Measurements from ENCODE around the gene OTP. TPM values are rescaled to one million over a fixed set of nuclear protein-coding genes. Genes with fewer than 3 reads are reported as not detected.

Gene OTP
- total RNA-seq, 1 donor from 2014 or later = 0.16 TPM

GRCh38 chr5:77606279-77606678 lies 32.2 kb downstream of the OTP start:
- Histone ChIP-seq H3K4me2 (ENCODE audit: low read length) (no peak overlapping the region), H3K4me3 (ENCODE audit: insufficient read depth, low read depth, low read length) (no peak overlapping the region), H3K79me2 (ENCODE audit: insufficient read depth, low read length) (no peaks in the 10 kb centered on the region), H3K27me3 (ENCODE audit: insufficient read depth, low read length) (peaks cover 3% of the 10 kb centered on the region), H3K9ac (ENCODE audit: low read length) (no peak overlapping the region), H3K4me1 (ENCODE audit: insufficient read depth, low read length) (no peaks in the 10 kb centered on the region), H3K9me3 (ENCODE audit: insufficient read depth, low read depth, low read length) (no peaks in the 10 kb centered on the region), H2AFZ (ENCODE audit: low read depth, low read length) (no peak overlapping the region), H4K20me1 (ENCODE audit: insufficient read depth, low read length) (no peaks in the 10 kb centered on the region), H3K36me3 (ENCODE audit: insufficient read depth, low read length) (no peaks in the 10 kb centered on the region), H3K27ac (ENCODE audit: low read depth, low read length) (no peak overlapping the region)
- Mint-ChIP-seq H3K27ac (ENCODE audit: unreplicated experiment) (no peak overlapping the region), H3K4me1 (ENCODE audit: low read depth, unreplicated experiment) (no peaks in the 10 kb centered on the region), H3K27me3 (ENCODE audit: low read depth, unreplicated experiment) (peaks cover 5% of the 10 kb centered on the region), H3K36me3 (ENCODE audit: low read depth, unreplicated experiment) (no peaks in the 10 kb centered on the region), H3K4me3 (ENCODE audit: unreplicated experiment) (no peak overlapping the region), H3K9me3 (ENCODE audit: unreplicated experiment) (peaks cover 9% of the 10 kb centered on the region)
- TF ChIP-seq EZH2 (IDR thresholded peaks at IDR 0.05; ENCODE audit: insufficient read depth, low read length) = no peak
- TF ChIP-seq CTCF (IDR thresholded peaks at IDR 0.05; ENCODE audit: insufficient read depth, low read depth, low read length) = no peak
- DNase-seq (ENCODE audit: low read depth) (no peak), FAIRE-seq (no peak)

GRCh38 chr5:77599679-77600078 lies 38.8 kb downstream of the OTP start:
- Histone ChIP-seq H3K9me3 (ENCODE audit: insufficient read depth, low read depth, low read length) (no peaks in the 10 kb centered on the region), H4K20me1 (ENCODE audit: insufficient read depth, low read length) (no peaks in the 10 kb centered on the region), H3K27me3 (ENCODE audit: insufficient read depth, low read length) (no peaks in the 10 kb centered on the region), H3K27ac (ENCODE audit: low read depth, low read length) (no peak overlapping the region), H3K9ac (ENCODE audit: low read length) (no peak overlapping the region), H3K4me3 (ENCODE audit: insufficient read depth, low read depth, low read length) (no peak overlapping the region), H3K36me3 (ENCODE audit: insufficient read depth, low read length) (no peaks in the 10 kb centered on the region), H3K4me1 (ENCODE audit: insufficient read depth, low read length) (no peaks in the 10 kb centered on the region), H3K4me2 (ENCODE audit: low read length) (no peak overlapping the region), H3K79me2 (ENCODE audit: insufficient read depth, low read length) (no peaks in the 10 kb centered on the region), H2AFZ (ENCODE audit: low read depth, low read length) (no peak overlapping the region)
- Mint-ChIP-seq H3K9me3 (ENCODE audit: unreplicated experiment) (peaks cover 9% of the 10 kb centered on the region), H3K4me3 (ENCODE audit: unreplicated experiment) (no peak overlapping the region), H3K27ac (ENCODE audit: unreplicated experiment) (no peak overlapping the region), H3K36me3 (ENCODE audit: low read depth, unreplicated experiment) (no peaks in the 10 kb centered on the region), H3K27me3 (ENCODE audit: low read depth, unreplicated experiment) (peaks cover 2% of the 10 kb centered on the region), H3K4me1 (ENCODE audit: low read depth, unreplicated experiment) (no peaks in the 10 kb centered on the region)
- DNase-seq (ENCODE audit: low read depth) (no peak), FAIRE-seq (no peak)
- no peak for TF ChIP-seq EZH2 (IDR thresholded peaks at IDR 0.05; ENCODE audit: insufficient read depth, low read length)
- TF ChIP-seq CTCF (IDR thresholded peaks at IDR 0.05; ENCODE audit: insufficient read depth, low read depth, low read length) = no peak

- no peak overlapping the region for H3K4me3 Mint-ChIP-seq (ENCODE audit: unreplicated experiment)
- no peaks in the 10 kb centered on the region for H3K36me3 ChIP-seq (ENCODE audit: insufficient read depth, low read length)
- H3K36me3 Mint-ChIP-seq (ENCODE audit: low read depth, unreplicated experiment) = no peaks in the 10 kb centered on the region
- FAIRE-seq (no peak), DNase-seq (ENCODE audit: low read depth) (no peak)
- H3K27me3 ChIP-seq (ENCODE audit: insufficient read depth, low read length) = no peaks in the 10 kb centered on the region
- H3K9ac ChIP-seq (ENCODE audit: low read length) = no peak overlapping the region
- H3K4me3 ChIP-seq (ENCODE audit: insufficient read depth, low read depth, low read length) = no peak overlapping the region
- no peaks in the 10 kb centered on the region for H4K20me1 ChIP-seq (ENCODE audit: insufficient read depth, low read length)
- no peak overlapping the region for H3K4me2 ChIP-seq (ENCODE audit: low read length)
- no peak overlapping the region for H3K27ac Mint-ChIP-seq (ENCODE audit: unreplicated experiment)
- H3K9me3 Mint-ChIP-seq (ENCODE audit: unreplicated experiment) = no peaks in the 10 kb centered on the region
- no peak overlapping the region for H3K27ac ChIP-seq (ENCODE audit: low read depth, low read length)
- no peaks in the 10 kb centered on the region for H3K27me3 Mint-ChIP-seq (ENCODE audit: low read depth, unreplicated experiment)
- H2AFZ ChIP-seq (ENCODE audit: low read depth, low read length) = no peak overlapping the region
- no peaks in the 10 kb centered on the region for H3K9me3 ChIP-seq (ENCODE audit: insufficient read depth, low read depth, low read length)
- H3K4me1 Mint-ChIP-seq (ENCODE audit: low read depth, unreplicated experiment) = no peaks in the 10 kb centered on the region
- H3K79me2 ChIP-seq (ENCODE audit: insufficient read depth, low read length) = no peaks in the 10 kb centered on the region
- TF ChIP-seq EZH2 (IDR thresholded peaks at IDR 0.05; ENCODE audit: insufficient read depth, low read length) = no peak
- TF ChIP-seq CTCF (IDR thresholded peaks at IDR 0.05; ENCODE audit: insufficient read depth, low read depth, low read length) = no peak
- no peaks in the 10 kb centered on the region for H3K4me1 ChIP-seq (ENCODE audit: insufficient read depth, low read length)
These were observed 48.2 kb downstream of the OTP start for GRCh38 chr5:77590347-77590746.
